H9 (cell line): ENCODE data around the gene RRAS. TPM values are rescaled to one million over a fixed set of nuclear protein-coding genes. Genes with fewer than 3 reads are reported as not detected.

Experiments
- DNase-seq: peaks from one replicate; pipeline ENCODE4 v3.0.0-alpha.2; 2017
- H2AFZ ChIP-seq: one replicate; pipeline ENCODE4 v1.6.1; 2013; ENCODE audit warnings: mild to moderate bottlenecking, low read length, control low read depth, moderate library complexity
- H2AK5ac ChIP-seq: 2 replicates; pipeline ENCODE4 v1.6.1; 2013; ENCODE audit warnings: low read length, control low read depth, mixed read lengths; ENCODE audit not compliant: insufficient read length
- H2BK120ac ChIP-seq: one replicate; pipeline ENCODE4 v1.6.1; 2013; ENCODE audit warnings: low read depth, mild to moderate bottlenecking, low read length, control low read depth, inconsistent platforms; ENCODE audit not compliant: poor library complexity, severe bottlenecking
- H2BK12ac ChIP-seq: 2 replicates; pipeline ENCODE4 v1.6.1; 2013; ENCODE audit warnings: low read length, control low read depth, mixed read lengths, low read depth; ENCODE audit not compliant: insufficient read length
- H2BK15ac ChIP-seq: 2 replicates; pipeline ENCODE4 v1.6.1; 2013; ENCODE audit warnings: low read depth, low read length, control low read depth
- H2BK20ac ChIP-seq: one replicate; pipeline ENCODE4 v1.6.1; 2013; ENCODE audit warnings: low read depth, mild to moderate bottlenecking, low read length, control low read depth, inconsistent platforms; ENCODE audit not compliant: poor library complexity, severe bottlenecking
- H2BK5ac ChIP-seq: 2 replicates; pipeline ENCODE4 v1.6.1; 2013; ENCODE audit warnings: low read length, control low read depth, mixed read lengths; ENCODE audit not compliant: insufficient read length
- H3K14ac ChIP-seq: 2 replicates; pipeline ENCODE4 v1.6.1; 2013; ENCODE audit warnings: low read length, control low read depth; ENCODE audit not compliant: insufficient read depth
- H3K18ac ChIP-seq: 2 replicates; pipeline ENCODE4 v1.6.1; 2013; ENCODE audit warnings: low read depth, mild to moderate bottlenecking, mixed read lengths, low read length, control low read depth; ENCODE audit not compliant: insufficient read length
- H3K23ac ChIP-seq: 2 replicates; pipeline ENCODE4 v1.6.1; 2013; ENCODE audit warnings: low read length, control low read depth, mixed read lengths, low read depth; ENCODE audit not compliant: insufficient read length
- H3K23me2 ChIP-seq: 2 replicates; pipeline ENCODE4 v1.6.1; 2013; ENCODE audit warnings: low read depth, mild to moderate bottlenecking, mixed read lengths, low read length, control low read depth; ENCODE audit not compliant: insufficient read length, poor library complexity, severe bottlenecking
- H3K27ac ChIP-seq: 2 replicates; pipeline ENCODE4 v1.5.1; 2013; ENCODE audit warnings: low read length, control low read depth, mixed read lengths, low read depth; ENCODE audit not compliant: insufficient read length
- H3K27me3 ChIP-seq: 2 replicates; pipeline ENCODE4 v1.6.1; 2013; ENCODE audit warnings: low read length, control low read depth, inconsistent platforms; ENCODE audit not compliant: insufficient read depth
- H3K4ac ChIP-seq: 2 replicates; pipeline ENCODE4 v1.6.1; 2013; ENCODE audit warnings: low read depth, mild to moderate bottlenecking, control low read depth, inconsistent platforms, low read length, moderate library complexity
- H3K4me1 ChIP-seq: 2 replicates; pipeline ENCODE4 v1.6.1; 2013; ENCODE audit warnings: low read length, control low read depth, inconsistent platforms; ENCODE audit not compliant: insufficient read depth
- H3K4me2 ChIP-seq: 2 replicates; pipeline ENCODE4 v1.6.1; 2013; ENCODE audit warnings: low read length, control low read depth, mixed read lengths; ENCODE audit not compliant: insufficient read length, insufficient read depth
- H3K56ac ChIP-seq: 2 replicates; pipeline ENCODE4 v1.6.1; 2013; ENCODE audit warnings: low read depth, mild to moderate bottlenecking, mixed read lengths, low read length, control low read depth; ENCODE audit not compliant: insufficient read length
- H3K79me1 ChIP-seq: 2 replicates; pipeline ENCODE4 v1.6.1; 2013; ENCODE audit warnings: low read depth, mild to moderate bottlenecking, moderate library complexity, low read length, control low read depth, inconsistent platforms; ENCODE audit not compliant: insufficient read depth, poor library complexity, severe bottlenecking
- H3K79me2 ChIP-seq: 2 replicates; pipeline ENCODE4 v1.6.1; 2013; ENCODE audit warnings: low read length, control low read depth, inconsistent platforms; ENCODE audit not compliant: insufficient read depth
- H3K9ac ChIP-seq: 2 replicates; pipeline ENCODE4 v1.6.1; 2013; ENCODE audit warnings: low read length, control low read depth, mixed read lengths; ENCODE audit not compliant: insufficient read length; ENCODE audit errors: extremely low read depth
- H3K9me3 ChIP-seq: one replicate; pipeline ENCODE4 v1.6.1; 2013; ENCODE audit warnings: low read depth, low read length, inconsistent platforms; ENCODE audit not compliant: control insufficient read depth
- H3T11ph ChIP-seq: one replicate; pipeline ENCODE4 v1.6.1; 2013; ENCODE audit warnings: mild to moderate bottlenecking, low read length, control low read depth, inconsistent platforms
- H4K20me1 ChIP-seq: one replicate; pipeline ENCODE4 v1.6.1; 2013; ENCODE audit not compliant: control insufficient read depth, insufficient read length, insufficient read depth
- H4K5ac ChIP-seq: 2 replicates; pipeline ENCODE4 v1.6.1; 2013; ENCODE audit warnings: low read depth, mild to moderate bottlenecking, mixed read lengths, low read length, control low read depth; ENCODE audit not compliant: insufficient read length
- H4K8ac ChIP-seq: replicated peaks from 2 replicates; pipeline ENCODE4 v1.6.1; 2013; ENCODE audit warnings: low read length, control low read depth, mixed read lengths, low read depth; ENCODE audit not compliant: insufficient read length
- H4K91ac ChIP-seq: 2 replicates; pipeline ENCODE4 v1.6.1; 2013; ENCODE audit warnings: low read depth, mild to moderate bottlenecking, moderate library complexity, mixed read lengths, low read length, control low read depth; ENCODE audit not compliant: insufficient read length
- H3K27ac Mint-ChIP-seq, 3 experiments: 2 replicates in 2 of 3; 3 replicates in 1 of 3; pipeline ENCODE4 v1.8.0; 2020 to 2021; ENCODE audit warnings: mixed read lengths in 3 of 3, mild to moderate bottlenecking in 1 of 3, moderate library complexity in 1 of 3
- H3K27me3 Mint-ChIP-seq: 2 replicates; pipeline ENCODE4 v1.8.0; 2021; ENCODE audit warnings: low read depth, mild to moderate bottlenecking, moderate library complexity, mixed read lengths
- H3K36me3 Mint-ChIP-seq, 3 experiments: 2 replicates in 2 of 3; 3 replicates in 1 of 3; pipeline ENCODE4 v1.8.0; 2020 to 2021; ENCODE audit warnings: low read depth in 3 of 3, mixed read lengths in 3 of 3; ENCODE audit not compliant: insufficient read depth in 1 of 3
- H3K4me1 Mint-ChIP-seq, 2 experiments: 2 replicates each; pipeline ENCODE4 v1.8.0; 2020; ENCODE audit warnings: mixed read lengths in 2 of 2
- H3K4me3 Mint-ChIP-seq, 2 experiments: 2 replicates in 1 of 2; 3 replicates in 1 of 2; pipeline ENCODE4 v1.8.0; 2020 to 2021; ENCODE audit warnings: mild to moderate bottlenecking in 2 of 2, mixed read lengths in 2 of 2, moderate library complexity in 1 of 2
- H3K9me3 Mint-ChIP-seq, 2 experiments: 2 replicates in 1 of 2; 3 replicates in 1 of 2; pipeline ENCODE4 v1.8.0; 2020; ENCODE audit warnings: mild to moderate bottlenecking in 2 of 2, mixed read lengths in 2 of 2, moderate library complexity in 1 of 2
- WGBS: extraction: QIAGEN DNeasy Blood & Tissue Kit; methylation state at CpG from one replicate; pipeline ENCODE4 v1.1.7; 2013; ENCODE audit warnings: missing lambda C conversion rate, low lambda C conversion rate, mixed read lengths; ENCODE audit not compliant: insufficient read length; ENCODE audit errors: extremely low coverage; 5-methylcytosine and 5-hydroxymethylcytosine counted together
- total RNA-seq: library from RNA; stranded (reverse); gene quantifications from 2 replicates; pipeline ENCODE4 v1.2.1, GENCODE V29; 2021
- TF ChIP-seq, protein P1 (sequence below): fragments of 200-600 bp; sonication (generic); conservative IDR thresholded peaks from 3 replicates; pipeline ENCODE4 v1.8.0; 2021; ENCODE audit warnings: antibody characterized with exemption, mild to moderate bottlenecking

Gene RRAS
- total RNA-seq, 1 experiment from 2014 or later: 9.9 TPM

DNA sequence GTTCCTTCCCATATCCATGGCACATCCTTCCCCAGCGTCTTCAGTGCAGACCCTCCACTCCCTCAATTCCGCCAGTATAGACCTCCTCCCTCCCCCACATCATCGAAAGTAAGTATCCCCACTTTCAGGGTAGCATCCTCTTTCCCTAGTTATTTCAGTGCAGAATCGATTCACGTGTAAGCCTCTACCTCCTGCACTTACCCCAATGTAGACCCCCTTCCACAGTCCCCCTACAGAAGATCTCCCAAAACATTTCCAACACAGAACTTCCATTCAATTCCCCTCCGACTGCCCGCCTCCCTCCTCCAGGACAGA is 25.1 kb upstream of the RRAS start:
- Histone ChIP-seq H2BK120ac (no peak overlapping the region), H4K5ac (no peak overlapping the region), H2BK5ac (no peak overlapping the region), H3K4me1 (no peaks in the 10 kb centered on the region), H3K9me3 (no peaks in the 10 kb centered on the region), H3K14ac (peak overlapping the region; percentile 74), H3K9ac (peak overlapping the region; percentile 88), H4K20me1 (no peaks in the 10 kb centered on the region), H3T11ph (no peak overlapping the region), H3K27me3 (no peaks in the 10 kb centered on the region), H3K18ac (peak overlapping the region; percentile 56), H2BK15ac (no peak overlapping the region), H2BK20ac (no peak overlapping the region), H3K56ac (peak overlapping the region; percentile 37), H2BK12ac (no peak overlapping the region), H2AFZ (no peak overlapping the region), H3K27ac (peak overlapping the region; percentile 54), H4K8ac (no peak overlapping the region), H3K23me2 (peaks cover 18% of the 10 kb centered on the region), H3K4me2 (peak overlapping the region; percentile 99), H2AK5ac (no peak overlapping the region), H3K4ac (no peak overlapping the region; the same call in 1 of the 2 replicates), H3K79me1 (peaks cover 11% of the 10 kb centered on the region), H3K23ac (peak overlapping the region; percentile 9), H3K79me2 (peaks cover 5% of the 10 kb centered on the region; the same call in 1 of the 2 replicates), H4K91ac (no peak overlapping the region)
- H3K9me3 Mint-ChIP-seq: peaks cover 5 to 6% of the 10 kb centered on the region in 2 experiments
- no peak for DNase-seq
- peaks cover 12 to 37% of the 10 kb centered on the region in 2 experiments for H3K4me1 Mint-ChIP-seq
- peak overlapping the region; percentile 96 to 99 (median 96) for H3K27ac Mint-ChIP-seq
- H3K27me3 Mint-ChIP-seq: peaks cover 3% of the 10 kb centered on the region
- peaks cover 39 to 61% (median 59%) of the 10 kb centered on the region in 3 experiments for H3K36me3 Mint-ChIP-seq
- WGBS: no CpG with 5 or more reads among the region's 7 CpGs
- H3K4me3 Mint-ChIP-seq: peak overlapping the region; percentile 99 to 100
- TF ChIP-seq, protein P1, sequence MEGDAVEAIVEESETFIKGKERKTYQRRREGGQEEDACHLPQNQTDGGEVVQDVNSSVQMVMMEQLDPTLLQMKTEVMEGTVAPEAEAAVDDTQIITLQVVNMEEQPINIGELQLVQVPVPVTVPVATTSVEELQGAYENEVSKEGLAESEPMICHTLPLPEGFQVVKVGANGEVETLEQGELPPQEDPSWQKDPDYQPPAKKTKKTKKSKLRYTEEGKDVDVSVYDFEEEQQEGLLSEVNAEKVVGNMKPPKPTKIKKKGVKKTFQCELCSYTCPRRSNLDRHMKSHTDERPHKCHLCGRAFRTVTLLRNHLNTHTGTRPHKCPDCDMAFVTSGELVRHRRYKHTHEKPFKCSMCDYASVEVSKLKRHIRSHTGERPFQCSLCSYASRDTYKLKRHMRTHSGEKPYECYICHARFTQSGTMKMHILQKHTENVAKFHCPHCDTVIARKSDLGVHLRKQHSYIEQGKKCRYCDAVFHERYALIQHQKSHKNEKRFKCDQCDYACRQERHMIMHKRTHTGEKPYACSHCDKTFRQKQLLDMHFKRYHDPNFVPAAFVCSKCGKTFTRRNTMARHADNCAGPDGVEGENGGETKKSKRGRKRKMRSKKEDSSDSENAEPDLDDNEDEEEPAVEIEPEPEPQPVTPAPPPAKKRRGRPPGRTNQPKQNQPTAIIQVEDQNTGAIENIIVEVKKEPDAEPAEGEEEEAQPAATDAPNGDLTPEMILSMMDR: no peak
